Posterior cingulate gyrus (tissue), 11 donors: ENCODE measurements around the gene CLEC16A.

Experiments used
- DNase-seq, 10 donors: peaks; one replicate each; pipeline versions ENCODE4 v3.0.0 to v3.0.0-alpha.2; 2020 to 2021; ENCODE audit warnings: mixed read lengths in 3 of 10
- intact Hi-C: fragments of 100-400 bp; cut with DNase I; formaldehyde crosslinking; loops from one replicate; pipeline ENCODE4 v1.15.1; 2023

The CLEC16A gene

DNA sequence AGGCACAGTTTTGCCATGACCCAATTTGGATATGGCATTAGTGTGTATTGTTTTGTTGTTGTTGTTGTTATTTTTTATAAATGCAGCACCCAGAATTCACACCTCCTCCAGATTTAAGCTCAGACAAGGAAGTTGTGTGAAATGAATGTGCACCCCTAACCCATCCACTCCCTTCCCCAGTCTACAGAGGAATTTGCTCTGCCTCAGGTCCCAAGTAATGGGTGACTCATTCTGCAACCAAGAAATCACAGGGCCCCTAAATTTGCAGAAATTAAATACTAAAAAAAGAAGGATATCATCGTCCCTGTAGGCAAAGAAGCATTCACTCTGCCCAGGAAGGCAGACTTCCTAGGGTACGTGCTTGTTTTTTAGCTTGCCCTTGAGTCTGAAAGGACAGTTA, 62.3 kb downstream of the CLEC16A start:
- no peak for DNase-seq
- intact Hi-C loops, result no loop called here

DNA sequence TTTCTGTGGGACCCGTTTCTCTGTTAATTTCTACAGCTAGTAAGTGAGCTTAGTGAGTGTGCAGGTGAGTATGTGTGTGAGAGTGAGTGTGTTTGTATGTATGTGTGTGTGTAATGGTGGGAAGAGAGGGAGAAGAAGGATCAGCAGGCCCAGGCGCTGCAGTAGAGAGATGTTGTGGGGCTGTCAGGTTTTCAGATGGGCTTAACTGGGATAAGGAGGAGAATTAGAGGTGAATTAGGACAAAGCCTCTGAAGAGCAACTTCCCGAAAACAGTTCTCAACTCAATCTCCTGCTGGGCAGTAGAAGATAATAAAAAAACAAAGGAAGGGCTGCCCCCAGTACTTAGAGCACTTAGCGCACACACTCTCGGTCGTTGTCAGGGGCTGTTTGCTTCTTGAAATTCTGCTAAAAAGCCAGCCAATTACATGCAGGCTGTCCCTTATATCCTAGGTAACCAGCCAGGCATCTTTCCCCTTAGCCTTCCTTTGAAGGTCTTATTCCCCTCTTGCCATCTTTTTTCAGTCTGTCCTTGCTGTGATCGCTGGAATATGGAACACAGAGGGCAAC, 63.4 kb downstream of the CLEC16A start:
- DNase-seq, result no peak
- intact Hi-C loops, result no loop called here

DNA sequence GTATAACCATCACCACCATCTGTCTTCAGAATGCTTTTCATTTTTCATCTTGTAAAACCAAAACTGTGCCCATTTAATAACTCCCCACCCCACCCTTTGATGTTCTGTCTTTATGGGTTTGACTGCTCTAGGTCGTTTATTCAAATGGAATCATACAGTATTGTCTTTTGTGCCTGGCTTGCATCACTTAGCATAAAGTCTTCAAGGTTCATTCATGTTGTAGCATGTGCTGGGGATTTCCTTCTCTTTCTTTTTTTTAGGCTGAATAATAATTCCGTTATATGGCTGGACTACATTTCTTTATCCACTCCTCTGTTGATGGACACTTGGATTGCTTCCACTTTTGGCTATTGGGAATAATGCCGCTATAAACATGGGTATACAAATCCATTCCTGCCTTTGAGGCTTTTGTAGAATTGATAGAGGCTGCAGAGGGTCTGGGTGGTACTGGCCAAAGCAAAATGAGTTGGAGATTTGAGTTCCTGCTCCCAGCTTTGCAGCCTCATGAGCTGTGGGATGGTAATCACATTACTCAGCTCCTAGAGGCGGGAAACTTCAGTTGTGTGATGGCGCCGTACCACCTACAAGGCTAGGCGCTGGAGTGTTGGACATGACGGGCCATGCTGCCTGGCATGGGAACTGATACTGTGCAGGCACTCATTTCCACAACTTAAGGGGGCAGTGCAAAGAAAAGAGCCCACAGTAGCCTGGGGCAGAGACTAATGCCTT, 64.8 kb downstream of the CLEC16A start:
- intact Hi-C loops, result no loop called here
- peak in 1 of 10 donors; percentile 29 for DNase-seq

DNA sequence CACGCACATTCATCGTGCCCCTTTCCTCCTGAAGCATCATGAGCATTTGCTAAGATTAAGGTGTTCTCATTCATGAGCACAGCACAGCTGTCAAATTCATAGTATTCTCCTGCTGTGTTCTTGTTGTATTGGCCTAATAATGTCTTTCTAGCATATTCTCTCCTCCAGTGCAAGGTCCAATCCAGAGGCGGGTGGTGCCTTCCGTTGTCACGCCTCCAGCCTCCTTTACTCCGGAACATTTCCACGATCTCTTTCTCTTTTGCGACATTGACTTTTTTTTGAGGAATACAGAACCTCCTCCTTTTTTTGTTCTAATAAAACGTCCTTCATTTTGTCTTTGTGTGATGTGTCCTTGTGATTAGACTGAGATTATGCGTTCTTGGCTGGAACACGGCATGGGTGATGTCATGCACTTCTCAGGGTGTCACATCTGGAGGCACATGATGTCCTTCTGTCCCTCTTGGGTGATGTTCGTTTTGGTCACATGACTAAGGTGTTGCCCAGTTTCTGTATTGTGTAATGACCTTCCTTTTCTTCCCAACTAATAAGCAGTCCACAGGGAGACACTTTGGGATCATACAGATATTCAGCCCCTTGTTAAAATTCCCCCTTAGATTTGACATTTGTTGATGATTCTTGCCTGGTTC, 66.3 kb downstream of the CLEC16A start:
- intact Hi-C loops, result no loop called here
- no peak for DNase-seq

DNA sequence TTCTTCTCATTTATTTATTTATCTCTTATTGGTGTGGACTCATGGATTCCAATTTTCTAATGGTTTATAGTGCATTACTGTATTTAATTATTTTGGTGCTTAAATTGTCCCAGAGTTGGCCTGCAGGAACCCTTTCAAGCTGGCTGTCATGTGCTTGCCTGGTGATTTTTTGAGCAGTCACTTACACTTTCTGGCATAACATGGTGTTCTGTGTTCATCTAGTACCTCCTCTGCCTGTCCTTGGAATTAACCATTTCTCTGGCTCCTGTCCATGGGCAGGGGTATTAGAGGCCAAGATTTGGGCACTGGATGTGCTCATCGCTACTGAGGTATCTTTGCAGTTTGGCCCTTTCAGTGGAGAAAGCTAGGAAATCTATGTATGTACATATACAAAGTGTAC, 67.0 kb downstream of the CLEC16A start:
- intact Hi-C loops, result no loop called here
- no peak for DNase-seq

DNA sequence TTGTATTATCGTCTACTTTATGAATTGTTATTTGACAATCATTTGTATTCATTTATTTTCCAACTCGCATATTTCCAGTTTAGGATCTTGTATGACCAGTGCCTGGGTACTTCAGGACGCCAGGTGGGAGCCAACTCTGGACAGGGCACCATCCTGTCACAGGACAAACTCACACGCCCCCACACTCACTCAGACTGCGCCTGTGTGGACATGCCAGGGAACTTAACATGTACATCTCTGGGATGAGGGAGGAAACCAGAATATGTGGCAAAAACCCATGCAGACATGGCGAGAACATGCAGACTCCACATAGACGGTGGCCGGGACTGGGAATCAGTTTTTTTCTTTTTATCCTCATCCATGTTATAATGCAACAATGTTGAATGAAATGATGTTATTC, 68.5 kb downstream of the CLEC16A start:
- intact Hi-C loops, result no loop called here
- DNase-seq, result no peak

DNA sequence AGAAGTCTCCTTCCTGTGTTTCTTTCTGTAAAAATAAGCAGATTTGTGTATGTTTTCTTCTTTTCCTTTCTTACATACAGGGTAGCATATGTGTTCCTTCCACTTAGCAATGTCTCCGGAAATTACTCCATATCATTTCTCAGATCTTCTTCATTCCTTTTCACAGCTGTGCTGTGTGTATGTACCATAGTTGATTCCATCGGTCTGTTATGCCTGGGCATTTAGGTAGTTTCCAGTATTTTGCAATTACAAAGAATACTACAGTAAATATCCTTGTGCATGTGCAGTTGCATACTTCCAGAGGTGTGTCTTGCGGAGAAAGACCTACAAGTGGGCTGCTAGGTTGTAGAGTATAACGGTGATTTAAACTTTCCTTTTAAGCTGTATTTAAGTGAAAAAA, 69.8 kb downstream of the CLEC16A start:
- intact Hi-C loops, result no loop called here
- no peak for DNase-seq

DNA sequence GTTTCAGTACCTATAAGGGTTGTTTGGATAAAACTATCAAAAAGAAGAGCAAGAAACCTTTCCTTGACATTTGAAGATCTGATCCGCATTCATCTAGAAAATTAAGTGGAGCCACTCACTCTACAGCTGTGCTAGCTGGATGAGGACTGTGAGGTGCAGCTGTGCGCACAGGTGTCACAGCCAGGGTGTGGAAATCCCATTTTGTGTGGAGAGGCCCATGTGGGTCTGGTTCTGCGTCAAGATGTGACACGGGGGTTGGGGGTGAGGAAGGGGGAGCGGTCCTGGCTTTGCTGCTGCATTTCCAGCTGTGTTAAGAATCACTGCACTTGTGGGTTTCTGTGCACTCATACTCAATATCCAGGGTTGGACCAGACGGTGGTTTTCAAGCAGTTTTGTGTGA, 70.7 kb downstream of the CLEC16A start:
- intact Hi-C loops, result no loop called here
- peak in 1 of 10 donors; percentile 28 for DNase-seq

DNA sequence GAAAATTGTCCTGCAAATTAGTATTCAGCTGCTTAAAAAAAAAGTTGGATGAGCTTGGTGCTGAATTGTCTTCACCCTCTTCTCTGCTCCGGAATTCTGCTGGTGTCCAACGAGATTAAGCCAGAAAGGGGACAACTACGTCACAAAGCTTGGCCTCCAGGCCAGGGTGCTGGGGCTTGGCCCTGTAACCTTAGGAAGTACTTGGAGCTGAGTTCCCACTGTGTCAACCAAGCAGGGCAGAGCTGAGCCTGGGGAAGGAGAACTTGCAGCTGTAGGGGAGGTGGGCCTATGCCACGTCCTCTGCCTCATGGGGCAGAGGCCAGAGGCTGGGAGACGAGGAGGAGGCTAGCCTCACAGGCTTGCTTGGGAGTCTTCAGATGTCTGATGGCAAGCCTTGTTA, 71.2 kb downstream of the CLEC16A start:
- intact Hi-C loops, result no loop called here
- DNase-seq, result no peak

DNA sequence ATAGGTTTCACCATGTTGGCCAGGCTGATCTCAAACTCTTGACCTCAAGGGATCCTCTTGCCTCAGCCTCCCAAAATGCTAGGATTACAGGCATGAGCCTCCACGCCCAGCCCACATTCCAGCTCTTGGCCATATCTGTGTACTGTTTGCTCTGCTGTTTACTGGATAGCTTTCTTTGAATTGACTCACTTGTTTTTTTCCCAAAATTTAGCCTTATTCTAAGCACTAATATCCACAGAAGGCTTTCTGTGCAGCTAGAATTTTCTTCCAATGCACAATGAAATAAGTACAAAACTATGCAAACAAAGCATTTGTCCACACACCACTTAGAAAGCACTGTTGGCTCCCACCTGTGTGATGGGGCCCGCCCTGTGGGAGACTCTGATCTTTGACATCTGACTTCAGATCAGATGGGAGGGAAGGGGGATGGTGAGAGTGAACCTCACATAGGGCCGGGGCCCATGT, 72.2 kb downstream of the CLEC16A start:
- DNase-seq, result peak in 1 of 10 donors; percentile 23
- intact Hi-C loops, result no loop called here

DNA sequence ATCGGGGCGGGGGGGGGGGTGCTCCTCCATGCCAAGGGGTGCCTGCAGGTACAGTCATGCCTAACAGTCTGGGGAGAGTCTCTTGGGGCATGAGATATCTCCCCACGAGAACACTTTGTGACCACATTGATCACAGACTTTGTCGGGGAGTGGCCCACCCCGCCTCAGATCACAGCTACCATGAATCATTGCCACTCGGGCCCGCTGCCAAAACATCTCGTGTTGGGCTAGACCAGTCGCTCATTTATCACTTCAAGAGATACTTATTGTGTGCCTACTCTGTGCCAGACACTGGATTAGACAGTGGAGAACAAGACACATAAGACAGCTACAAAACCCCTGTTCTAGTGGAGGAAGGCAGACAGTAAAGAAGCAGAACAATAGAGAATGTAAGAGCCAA, 72.6 kb downstream of the CLEC16A start:
- DNase-seq, result peak in 4 of 10 donors; percentile 23 to 72 (median 52)
- intact Hi-C loops, result no loop called here

DNA sequence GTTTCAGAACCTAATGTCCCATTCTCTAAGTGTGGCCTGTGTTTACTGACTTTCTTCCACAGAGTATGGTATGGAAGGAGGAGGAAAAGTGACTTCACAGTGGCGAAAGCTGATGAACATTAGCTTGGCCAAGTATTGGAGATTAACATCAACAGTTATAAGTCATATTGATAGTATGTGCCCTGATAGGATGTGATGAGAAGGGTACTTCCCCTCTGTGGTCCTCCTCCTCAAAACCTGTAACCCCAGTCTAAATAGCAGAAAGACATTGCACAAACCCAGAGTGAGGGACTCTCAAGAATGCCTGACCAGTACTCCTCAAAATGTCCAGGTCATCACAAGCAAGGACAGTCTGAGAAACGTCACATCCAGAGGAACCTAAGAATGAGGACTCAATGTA, 73.1 kb downstream of the CLEC16A start:
- no peak for DNase-seq
- intact Hi-C loops, result no loop called here

DNA sequence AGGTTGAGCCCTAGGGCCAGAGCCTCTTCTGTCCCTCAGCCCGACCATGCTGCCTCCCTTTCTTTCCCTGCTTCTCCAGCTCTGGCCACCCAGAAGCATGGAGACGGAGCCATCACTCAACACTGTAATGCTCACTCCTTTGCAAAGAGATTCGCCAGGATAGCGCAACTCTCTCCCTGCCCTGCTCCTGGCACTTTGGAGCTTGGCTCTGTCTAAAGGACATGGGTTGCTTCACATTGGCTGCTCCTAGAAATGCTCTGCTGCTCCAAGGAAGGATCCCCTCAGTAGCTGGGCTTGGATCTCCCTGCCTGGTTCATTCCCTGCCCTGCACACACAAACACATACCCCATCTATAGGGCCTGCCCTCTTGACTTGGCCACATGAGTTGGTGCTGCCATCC, 76.0 kb downstream of the CLEC16A start:
- intact Hi-C loops, result no loop called here
- DNase-seq, result no peak

DNA sequence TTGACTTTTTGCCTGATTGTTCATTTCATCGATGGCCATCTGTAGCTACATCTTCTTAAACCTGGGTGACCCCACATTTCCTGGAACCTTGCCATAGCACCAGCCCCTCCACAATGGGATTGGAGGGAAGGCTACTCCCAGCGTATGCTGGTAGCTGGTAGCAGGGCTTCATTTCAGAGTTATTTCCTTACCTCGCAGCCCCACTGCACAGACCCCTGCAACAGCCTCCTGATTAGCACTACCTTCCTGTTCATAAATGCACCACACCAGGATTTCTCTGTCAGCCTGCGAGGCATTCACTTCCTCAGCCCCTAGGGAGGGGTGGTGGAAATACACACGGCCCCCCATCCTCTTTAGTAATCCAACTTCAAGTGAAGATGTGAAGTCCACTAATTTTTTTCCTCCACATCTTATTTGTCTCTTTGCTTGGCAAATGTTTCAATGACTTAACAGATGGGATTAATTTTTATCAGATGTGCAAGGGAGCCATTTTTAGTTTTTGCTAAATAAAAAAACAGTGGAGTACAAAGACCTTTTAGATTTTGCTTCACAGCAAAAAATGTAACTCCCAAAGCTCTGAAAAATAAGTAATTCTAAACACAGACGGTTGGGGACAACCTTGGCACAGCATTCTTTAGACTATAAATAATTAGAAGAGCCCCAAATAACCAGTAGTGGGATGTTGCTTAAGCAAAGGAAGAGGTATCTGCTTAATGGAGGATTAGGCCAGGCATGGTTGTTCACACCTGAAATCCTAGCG, 76.6 kb downstream of the CLEC16A start:
- intact Hi-C loops, result no loop called here
- DNase-seq, result peak in 1 of 10 donors; percentile 7

DNA sequence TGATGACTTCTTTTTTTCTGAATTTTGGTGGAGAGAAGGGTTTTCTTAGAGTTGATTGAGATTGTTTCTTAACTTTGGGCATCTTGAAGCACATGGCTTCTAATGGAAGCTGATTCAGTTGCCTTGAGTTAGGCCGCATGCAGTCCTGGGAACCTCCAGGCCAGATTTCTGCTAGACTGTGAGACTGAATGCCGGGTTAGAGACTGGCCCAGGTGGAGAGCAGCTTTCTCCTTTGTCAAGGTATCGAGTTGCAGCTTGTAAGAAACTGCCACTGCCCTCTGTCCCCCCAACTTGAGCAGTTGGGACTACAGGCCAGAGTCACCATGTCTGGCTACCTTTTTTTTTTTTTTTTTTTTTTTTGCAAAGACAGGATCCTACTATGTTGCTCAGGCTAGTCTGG, 77.6 kb downstream of the CLEC16A start:
- intact Hi-C loops, result no loop called here
- DNase-seq, result no peak

DNA sequence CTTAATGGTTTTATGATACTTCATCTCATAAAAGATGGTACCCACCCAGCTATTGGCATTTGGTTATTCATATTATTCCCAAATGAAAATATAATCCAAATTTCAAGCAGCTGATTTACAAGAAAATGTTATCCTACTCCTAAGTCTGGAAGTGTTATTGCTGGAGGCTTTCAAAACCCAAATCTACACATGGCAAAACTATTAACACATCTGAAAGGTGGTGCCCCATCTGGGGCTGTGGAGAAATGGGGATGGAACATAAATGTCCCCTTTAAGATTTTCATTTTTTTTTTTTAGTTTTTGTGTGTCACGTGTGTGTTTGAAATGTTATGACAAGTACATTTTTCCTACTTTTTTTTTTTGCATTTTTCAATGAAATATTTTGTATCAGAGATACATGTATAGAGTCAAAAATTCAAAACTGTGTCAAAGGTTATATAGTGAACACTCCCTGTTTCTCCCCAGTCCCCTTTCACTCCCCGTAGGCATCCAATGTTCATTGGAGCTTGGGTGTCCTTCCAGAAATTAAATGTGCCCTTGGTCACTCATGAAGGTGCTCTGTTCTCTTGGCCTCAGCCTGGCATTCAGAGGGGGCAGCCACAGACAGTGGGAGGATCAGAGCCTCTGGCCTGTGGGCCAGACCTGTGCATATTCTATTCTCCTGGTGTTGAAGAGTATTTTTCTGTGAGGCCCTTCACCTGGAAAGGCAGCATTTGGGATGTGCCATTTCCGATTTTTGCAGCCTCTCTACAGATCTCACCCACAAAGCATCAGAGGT, 79.1 kb downstream of the CLEC16A start:
- DNase-seq, result peak in 1 of 10 donors; percentile 15
- intact Hi-C loops, result no loop called here

DNA sequence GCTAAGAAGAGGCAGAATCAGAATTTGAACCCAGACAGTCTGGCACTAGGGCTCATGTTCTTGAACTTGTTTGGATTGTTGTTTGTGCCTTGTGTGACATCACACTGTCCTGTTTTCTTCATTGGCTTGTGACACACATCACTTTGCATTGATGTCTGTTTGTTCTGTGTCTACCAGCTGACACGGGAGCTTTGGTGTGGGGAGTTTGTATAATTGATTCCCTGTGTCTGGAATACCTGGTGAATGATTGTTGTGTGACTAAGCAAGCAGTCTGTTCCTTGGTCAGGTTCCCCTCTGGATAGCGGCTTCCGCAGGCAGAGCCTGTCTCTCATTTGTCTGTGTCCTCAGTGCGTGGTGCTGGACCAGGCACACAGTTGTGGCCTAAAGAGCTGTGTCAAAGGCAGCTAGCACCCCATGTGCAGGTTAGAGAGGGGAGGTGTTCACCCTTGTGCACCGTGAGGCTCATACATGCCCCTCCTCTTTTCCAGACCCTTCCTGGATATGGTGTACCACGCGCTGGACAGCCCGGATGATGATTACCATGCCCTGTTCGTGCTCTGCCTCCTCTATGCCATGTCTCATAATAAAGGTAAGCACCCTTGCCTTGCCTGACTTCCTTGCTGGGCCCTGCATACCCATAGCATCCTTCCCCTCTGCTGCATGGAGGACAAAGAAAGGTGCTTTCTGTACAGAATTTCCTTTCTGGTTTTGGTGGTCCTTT, 80.1 kb downstream of the CLEC16A start:
- DNase-seq, result peak in 1 of 10 donors; percentile 37
- intact Hi-C loops, result no loop called here

DNA sequence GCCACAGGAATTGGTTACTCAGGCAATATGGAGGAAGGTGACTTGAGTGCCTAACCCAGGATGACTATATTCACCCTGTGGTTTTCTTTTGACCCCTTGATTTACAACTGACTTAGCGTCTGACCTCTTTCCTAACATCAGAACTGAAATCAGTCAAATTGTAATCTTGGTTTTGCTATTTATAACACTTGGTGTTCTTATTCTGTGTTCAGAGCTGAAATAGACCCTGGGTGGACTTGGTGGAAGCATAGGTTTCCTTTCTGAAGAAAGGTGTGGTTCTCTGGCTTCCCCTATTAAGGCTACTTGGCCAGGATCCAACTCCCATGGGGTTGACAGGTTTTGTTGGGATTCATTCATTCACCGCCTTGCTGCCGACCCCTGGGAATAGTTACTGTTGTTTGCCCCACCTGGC, 80.8 kb downstream of the CLEC16A start:
- no peak for DNase-seq
- intact Hi-C loops, result no loop called here

DNA sequence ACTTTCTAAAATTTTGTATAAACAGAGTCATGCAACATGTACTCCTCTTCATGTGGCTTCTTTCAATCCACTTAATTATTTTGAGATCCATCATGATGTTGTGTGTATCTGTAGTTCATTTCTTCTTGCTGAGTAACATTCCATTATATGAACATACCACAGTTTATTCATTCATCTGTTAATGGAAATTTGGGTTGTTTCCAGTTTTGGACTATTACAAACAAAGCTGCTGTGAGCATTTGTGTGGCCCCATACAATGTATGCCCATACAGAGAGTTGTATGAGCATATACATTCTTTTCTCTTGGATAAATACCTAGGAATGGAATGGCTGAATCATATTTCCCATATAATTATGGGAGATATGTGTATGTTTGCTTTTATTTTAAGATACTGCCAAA, 85.6 kb downstream of the CLEC16A start:
- DNase-seq, result no peak
- intact Hi-C loops, result no loop called here

DNA sequence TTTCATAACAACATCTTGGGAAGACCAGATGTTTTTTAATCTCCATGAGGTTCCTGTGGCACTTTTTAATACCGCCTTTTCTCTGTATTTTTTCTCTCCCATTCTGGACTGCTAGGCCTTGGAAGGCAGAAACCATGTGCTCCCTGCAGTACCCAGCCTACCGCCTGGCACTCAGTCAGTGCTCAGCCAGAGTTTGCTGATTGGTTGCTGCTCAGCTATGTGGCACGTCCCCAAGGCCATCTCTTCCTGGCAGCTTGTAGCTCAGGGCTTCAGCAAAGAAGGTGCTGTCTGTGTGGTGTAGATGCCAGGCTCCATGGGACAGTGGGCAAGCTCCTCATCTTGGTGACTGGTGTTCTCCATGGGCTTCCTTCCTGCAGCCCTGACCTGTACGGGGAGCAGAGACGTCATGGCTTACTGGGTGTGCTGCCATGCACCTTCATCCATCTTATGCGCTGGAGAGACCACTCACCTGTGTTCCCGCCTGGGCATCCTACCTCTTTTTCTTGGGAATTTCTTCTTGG, 86.7 kb downstream of the CLEC16A start:
- DNase-seq, result no peak
- intact Hi-C loops, result no loop called here
